GM10266 (cell line): ENCODE data around the gene SLC38A4.

ENCODE experiments used
- DNase-seq: peaks from one replicate; pipeline ENCODE4 v3.0.0; 2012; ENCODE audit errors: extremely low spot score
- TF ChIP-seq, protein P1 (sequence below): IDR thresholded peaks from 2 replicates; pipeline ENCODE4 v1.5.1; 2012; ENCODE audit warnings: mild to moderate bottlenecking, low read depth; ENCODE audit not compliant: control insufficient read depth, insufficient read depth; ENCODE audit errors: missing control alignments

Gene SLC38A4

DNA sequence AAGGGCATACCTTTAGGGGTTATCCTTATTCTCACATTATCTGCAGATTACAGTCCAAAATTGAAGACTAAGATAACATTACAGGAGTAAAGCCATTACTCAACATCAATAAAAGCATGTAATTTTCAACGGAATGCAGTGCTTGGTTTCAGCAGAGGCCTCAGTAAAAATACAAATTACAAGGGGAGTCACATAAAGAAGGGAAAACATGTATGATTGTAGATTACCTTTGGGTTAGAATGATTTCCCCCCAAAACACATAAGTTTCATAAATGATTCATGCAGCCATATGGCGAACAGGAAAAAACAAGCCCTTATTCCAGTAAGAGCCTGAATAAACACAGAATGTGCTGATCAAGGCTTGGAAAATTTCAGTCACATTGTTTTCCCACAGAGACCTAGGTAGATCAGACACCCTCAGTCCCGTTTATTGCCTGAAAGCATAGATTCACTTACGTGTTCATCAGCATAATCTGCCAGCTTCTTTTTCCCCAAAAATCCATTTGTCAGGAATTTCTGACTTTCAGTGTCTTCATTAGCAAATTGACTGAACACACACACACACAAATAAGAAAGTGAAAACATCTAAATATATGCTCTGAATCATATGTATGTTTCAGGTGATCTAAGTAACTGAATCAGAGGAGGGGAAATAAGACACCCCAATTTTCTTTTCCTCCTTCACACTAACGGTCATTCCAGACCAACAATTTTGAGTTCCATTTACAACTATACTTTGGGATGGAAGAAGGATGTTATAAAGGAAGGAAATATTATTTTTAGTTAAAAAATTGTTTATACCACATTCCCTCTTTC is 37.5 kb downstream of the SLC38A4 start:
- DNase-seq: no peak
- TF ChIP-seq, protein P1, sequence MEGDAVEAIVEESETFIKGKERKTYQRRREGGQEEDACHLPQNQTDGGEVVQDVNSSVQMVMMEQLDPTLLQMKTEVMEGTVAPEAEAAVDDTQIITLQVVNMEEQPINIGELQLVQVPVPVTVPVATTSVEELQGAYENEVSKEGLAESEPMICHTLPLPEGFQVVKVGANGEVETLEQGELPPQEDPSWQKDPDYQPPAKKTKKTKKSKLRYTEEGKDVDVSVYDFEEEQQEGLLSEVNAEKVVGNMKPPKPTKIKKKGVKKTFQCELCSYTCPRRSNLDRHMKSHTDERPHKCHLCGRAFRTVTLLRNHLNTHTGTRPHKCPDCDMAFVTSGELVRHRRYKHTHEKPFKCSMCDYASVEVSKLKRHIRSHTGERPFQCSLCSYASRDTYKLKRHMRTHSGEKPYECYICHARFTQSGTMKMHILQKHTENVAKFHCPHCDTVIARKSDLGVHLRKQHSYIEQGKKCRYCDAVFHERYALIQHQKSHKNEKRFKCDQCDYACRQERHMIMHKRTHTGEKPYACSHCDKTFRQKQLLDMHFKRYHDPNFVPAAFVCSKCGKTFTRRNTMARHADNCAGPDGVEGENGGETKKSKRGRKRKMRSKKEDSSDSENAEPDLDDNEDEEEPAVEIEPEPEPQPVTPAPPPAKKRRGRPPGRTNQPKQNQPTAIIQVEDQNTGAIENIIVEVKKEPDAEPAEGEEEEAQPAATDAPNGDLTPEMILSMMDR: no peak

- no peak for DNase-seq
- TF ChIP-seq, protein P1: no peak
Measured at GRCh38 chr12:46787496-46788055, 38.2 kb downstream of the SLC38A4 start.

- TF ChIP-seq, protein P1: no peak
- DNase-seq: no peak
Measured at GRCh38 chr12:46786774-46787173, 39.0 kb downstream of the SLC38A4 start.

DNA sequence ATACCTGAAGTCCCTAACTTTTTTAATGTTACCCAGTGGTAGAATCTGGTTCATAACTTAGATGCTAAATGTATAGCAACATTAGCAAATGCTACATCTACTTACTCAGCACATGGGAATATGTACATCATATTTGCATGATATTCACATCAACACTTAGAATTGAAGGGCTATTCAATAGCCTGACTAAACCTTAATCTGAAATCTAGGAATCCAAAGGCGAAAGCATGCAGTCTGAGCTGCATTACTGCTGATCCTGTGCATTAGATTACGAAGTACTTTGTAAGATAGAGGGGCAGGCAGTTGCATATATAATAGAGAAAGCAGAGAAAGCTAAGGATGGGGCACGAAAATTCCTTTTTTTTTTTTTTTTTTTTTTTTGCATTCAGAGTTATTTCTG is 40.4 kb downstream of the SLC38A4 start:
- DNase-seq: no peak
- TF ChIP-seq, protein P1: no peak

- DNase-seq: no peak
- TF ChIP-seq, protein P1: no peak
Measured at GRCh38 chr12:46783871-46784270, 41.9 kb downstream of the SLC38A4 start.

- TF ChIP-seq, protein P1: no peak
- no peak for DNase-seq
Measured at GRCh38 chr12:46779879-46780278, 45.9 kb downstream of the SLC38A4 start.

DNA sequence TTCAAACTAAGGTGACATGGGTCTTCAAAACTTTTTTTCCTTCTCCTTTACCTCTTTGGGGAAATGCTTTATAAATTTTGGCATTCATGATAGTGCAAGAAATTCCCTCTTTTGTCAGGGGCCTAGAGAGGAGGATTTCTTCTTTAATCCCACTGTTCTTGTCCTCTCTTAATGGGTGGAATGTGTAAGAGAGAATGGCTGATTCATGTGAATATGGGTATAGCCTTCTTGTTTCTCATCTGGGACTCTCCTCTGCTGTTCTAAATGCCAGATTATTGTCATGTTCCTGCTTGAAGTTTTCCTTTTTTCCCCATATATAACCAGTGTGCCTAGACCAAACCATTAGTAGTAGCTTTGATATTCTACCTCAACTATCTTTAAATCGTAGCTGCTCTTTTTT is 46.7 kb downstream of the SLC38A4 start:
- TF ChIP-seq, protein P1: no peak
- DNase-seq: no peak
